Measurements from ENCODE around the gene PROP1. TPM values are rescaled to one million over a fixed set of nuclear protein-coding genes. Genes with fewer than 3 reads are reported as not detected.
"Not testable (repeated sequence)": the region's sequence is repeated elsewhere in the genome, so short reads cannot be mapped to it uniquely, and the experiment has no call there.

The PROP1 gene
- not detected in 2 replicates for total RNA-seq (2014; rRNA removed; shearing (Covaris generic))
- not detected in 2 replicates for total RNA-seq (2022)
- not detected for Bru-seq, nascent RNA
- not detected for BruChase-seq, experiment 1, labeled RNA remaining after a 6-hour chase
- not detected for BruChase-seq, experiment 2, labeled RNA remaining after a 2-hour chase
- long read RNA-seq: 0 reads

DNA sequence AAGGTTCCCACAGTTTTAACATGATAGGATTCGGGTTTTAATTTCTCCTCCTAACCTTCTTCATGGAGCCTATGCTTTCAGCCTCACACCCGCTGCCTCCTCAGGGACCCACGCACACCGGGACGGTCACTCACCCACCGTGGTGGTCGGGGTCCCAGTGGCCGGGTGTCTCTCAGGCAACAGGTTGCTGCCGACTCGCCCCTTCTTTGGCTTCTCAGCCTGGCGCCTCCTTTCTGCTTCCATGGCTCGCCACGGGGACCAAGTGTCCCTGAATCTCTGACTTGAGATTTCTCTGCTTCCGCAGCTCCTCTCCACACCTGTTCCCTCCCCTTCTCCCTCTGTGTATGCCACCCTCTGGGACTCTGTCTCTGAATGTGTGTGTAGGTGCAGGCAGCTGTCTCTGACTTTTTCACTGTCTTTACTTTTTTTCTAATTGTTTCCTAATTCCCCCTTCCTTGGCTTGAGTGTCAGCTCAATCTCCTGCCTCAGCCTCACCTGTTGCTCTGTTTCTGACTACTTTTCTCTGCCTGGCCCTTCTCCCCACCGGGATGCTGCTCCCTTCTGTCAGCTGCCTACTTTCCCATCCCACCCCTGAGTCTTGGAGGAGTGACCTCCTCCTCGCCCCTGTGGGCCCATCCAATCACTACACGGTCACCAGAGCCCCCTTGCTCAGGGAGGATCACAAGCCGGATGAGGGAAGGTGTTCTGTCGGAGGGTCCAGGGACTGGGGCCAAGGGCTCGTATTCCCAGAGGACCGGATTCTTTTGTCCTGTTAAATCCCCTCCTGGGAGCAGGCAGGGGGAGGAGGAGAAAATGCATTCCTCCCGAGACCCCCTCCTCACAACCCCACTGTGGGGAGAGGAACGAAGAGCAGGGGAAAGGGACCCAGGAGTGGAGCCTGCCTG, at the start of gene PROP1:
TSS of gene PROP1 (minus strand) at position 552 of the 905 bp plus-strand sequence. CDS start at position 243, 309 bp downstream.
- ChIA-PET POLR2A (no interaction called here), CTCF (ENCODE audit: unreplicated experiment) (interaction anchor here (0.7 kb wide), 1 partner anchor 506 kb away, joined by 3 read pairs; no protein-coding TSS in a partner anchor)
- Histone ChIP-seq H4K20me1 (ENCODE audit: insufficient read depth, low read length) (no peaks in the 10 kb centered on the region), H3K27ac (ENCODE audit: low read depth, low read length, poor library complexity, severe bottlenecking) (no peak within 1 kb of the TSS), H3K4me3 (ENCODE audit: low read depth, low read length, poor library complexity, severe bottlenecking) (no peak within 1 kb of the TSS), H3K4me2 (ENCODE audit: low read length) (no peak within 1 kb of the TSS), H3K79me2 (ENCODE audit: insufficient read depth, low read depth, low read length) (no peaks in the 10 kb centered on the region), H3K36me3 (ENCODE audit: insufficient read depth, low read length) (no peaks in the 10 kb centered on the region), H3K9me3 (ENCODE audit: low read length) (no peaks in the 10 kb centered on the region), H3K9me2 (ENCODE audit: insufficient read depth, low read length) (no peaks in the 10 kb centered on the region), H2AFZ (ENCODE audit: low read length) (no peak within 1 kb of the TSS), H3K4me1 (ENCODE audit: insufficient read depth, low read length, poor library complexity, severe bottlenecking) (peaks cover 6% of the 10 kb centered on the region)
- intact Hi-C loops (cut with micrococcal nuclease; ENCODE audit: unreplicated experiment): no loop called here
- DNase-seq (ENCODE audit: low spot score): no peak
- no TSS peak for BruUV-seq (replicated peaks)
- TF ChIP-seq, protein P1, sequence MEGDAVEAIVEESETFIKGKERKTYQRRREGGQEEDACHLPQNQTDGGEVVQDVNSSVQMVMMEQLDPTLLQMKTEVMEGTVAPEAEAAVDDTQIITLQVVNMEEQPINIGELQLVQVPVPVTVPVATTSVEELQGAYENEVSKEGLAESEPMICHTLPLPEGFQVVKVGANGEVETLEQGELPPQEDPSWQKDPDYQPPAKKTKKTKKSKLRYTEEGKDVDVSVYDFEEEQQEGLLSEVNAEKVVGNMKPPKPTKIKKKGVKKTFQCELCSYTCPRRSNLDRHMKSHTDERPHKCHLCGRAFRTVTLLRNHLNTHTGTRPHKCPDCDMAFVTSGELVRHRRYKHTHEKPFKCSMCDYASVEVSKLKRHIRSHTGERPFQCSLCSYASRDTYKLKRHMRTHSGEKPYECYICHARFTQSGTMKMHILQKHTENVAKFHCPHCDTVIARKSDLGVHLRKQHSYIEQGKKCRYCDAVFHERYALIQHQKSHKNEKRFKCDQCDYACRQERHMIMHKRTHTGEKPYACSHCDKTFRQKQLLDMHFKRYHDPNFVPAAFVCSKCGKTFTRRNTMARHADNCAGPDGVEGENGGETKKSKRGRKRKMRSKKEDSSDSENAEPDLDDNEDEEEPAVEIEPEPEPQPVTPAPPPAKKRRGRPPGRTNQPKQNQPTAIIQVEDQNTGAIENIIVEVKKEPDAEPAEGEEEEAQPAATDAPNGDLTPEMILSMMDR (conservative IDR thresholded peaks at IDR 0.05; ENCODE audit: low read length): no peak
- no peak for TF ChIP-seq EZH2phosphoT487 (IDR thresholded peaks at IDR 0.05; ENCODE audit: borderline replicate concordance, low read depth, low read length)

DNA sequence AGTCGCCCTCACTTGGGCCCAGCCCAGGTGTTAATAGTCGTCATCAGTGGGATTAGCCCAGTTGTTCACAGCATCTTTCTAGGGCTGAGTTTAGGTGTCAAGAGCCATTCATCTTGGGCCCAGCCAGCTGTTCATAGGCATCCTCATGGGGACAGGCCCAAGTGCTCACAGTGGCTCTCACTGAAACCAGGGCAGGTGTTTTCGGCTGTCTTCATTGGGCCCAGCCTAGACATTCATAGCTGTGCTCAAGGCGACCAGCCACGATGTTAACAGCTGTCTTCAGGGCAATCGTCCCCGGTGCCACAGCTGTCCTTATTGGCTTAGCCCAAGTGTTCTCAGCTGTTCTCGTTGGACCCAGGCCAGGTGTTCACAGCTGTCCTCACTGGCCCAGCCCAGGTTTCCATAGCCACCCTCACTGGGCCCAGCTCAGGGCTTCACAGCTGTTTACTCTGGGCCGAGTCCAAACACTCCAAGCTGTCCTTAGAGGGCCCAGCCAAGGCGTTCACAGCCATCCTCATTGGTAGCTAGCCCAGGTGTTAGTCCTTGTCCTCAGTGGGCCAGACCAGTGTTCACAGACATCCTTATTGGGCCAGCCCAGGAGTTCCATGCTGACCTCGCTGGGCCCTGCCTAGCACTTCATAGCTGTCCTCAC, 23.5 kb upstream of the PROP1 start:
- BruUV-seq (replicated peaks); H3K79me2 ChIP-seq (ENCODE audit: insufficient read depth, low read depth, low read length); H3K27ac ChIP-seq (ENCODE audit: low read depth, low read length, poor library complexity, severe bottlenecking); H3K9me2 ChIP-seq (ENCODE audit: insufficient read depth, low read length); H3K9me3 ChIP-seq (ENCODE audit: low read length); H3K4me3 ChIP-seq (ENCODE audit: low read depth, low read length, poor library complexity, severe bottlenecking); H3K4me1 ChIP-seq (ENCODE audit: insufficient read depth, low read length, poor library complexity, severe bottlenecking); intact Hi-C loops (cut with micrococcal nuclease; ENCODE audit: unreplicated experiment); H4K20me1 ChIP-seq (ENCODE audit: insufficient read depth, low read length); CTCF ChIA-PET (ENCODE audit: unreplicated experiment); H2AFZ ChIP-seq (ENCODE audit: low read length); POLR2A ChIA-PET; DNase-seq (ENCODE audit: low spot score); H3K36me3 ChIP-seq (ENCODE audit: insufficient read depth, low read length); H3K4me2 ChIP-seq (ENCODE audit: low read length): not testable (repeated sequence)

DNA sequence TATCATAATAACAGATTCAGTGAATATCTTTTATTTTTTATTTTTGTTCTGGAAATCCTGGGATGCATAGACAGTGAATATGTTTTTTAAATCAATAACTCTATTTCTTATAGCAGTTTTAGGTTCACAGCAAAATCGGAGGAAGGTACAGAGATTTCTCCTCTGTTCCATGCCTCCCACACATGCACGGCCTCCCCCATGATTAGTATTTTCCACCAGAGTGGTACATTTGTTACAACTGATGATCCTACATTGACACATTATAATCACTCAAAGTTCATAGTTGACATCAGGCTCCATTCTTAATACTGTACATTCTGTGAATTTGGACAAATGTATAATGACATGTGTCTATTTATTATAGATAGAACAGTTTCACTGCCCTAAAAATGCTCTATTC, 16.7 kb upstream of the PROP1 start:
- CTCF ChIA-PET (ENCODE audit: unreplicated experiment); H3K27ac ChIP-seq (ENCODE audit: low read depth, low read length, poor library complexity, severe bottlenecking); DNase-seq (ENCODE audit: low spot score); H3K4me3 ChIP-seq (ENCODE audit: low read depth, low read length, poor library complexity, severe bottlenecking); H3K9me2 ChIP-seq (ENCODE audit: insufficient read depth, low read length); POLR2A ChIA-PET; H3K79me2 ChIP-seq (ENCODE audit: insufficient read depth, low read depth, low read length); H2AFZ ChIP-seq (ENCODE audit: low read length); H4K20me1 ChIP-seq (ENCODE audit: insufficient read depth, low read length); BruUV-seq (replicated peaks); H3K9me3 ChIP-seq (ENCODE audit: low read length); intact Hi-C loops (cut with micrococcal nuclease; ENCODE audit: unreplicated experiment); H3K4me2 ChIP-seq (ENCODE audit: low read length); H3K4me1 ChIP-seq (ENCODE audit: insufficient read depth, low read length, poor library complexity, severe bottlenecking); H3K36me3 ChIP-seq (ENCODE audit: insufficient read depth, low read length): not testable (repeated sequence)

DNA sequence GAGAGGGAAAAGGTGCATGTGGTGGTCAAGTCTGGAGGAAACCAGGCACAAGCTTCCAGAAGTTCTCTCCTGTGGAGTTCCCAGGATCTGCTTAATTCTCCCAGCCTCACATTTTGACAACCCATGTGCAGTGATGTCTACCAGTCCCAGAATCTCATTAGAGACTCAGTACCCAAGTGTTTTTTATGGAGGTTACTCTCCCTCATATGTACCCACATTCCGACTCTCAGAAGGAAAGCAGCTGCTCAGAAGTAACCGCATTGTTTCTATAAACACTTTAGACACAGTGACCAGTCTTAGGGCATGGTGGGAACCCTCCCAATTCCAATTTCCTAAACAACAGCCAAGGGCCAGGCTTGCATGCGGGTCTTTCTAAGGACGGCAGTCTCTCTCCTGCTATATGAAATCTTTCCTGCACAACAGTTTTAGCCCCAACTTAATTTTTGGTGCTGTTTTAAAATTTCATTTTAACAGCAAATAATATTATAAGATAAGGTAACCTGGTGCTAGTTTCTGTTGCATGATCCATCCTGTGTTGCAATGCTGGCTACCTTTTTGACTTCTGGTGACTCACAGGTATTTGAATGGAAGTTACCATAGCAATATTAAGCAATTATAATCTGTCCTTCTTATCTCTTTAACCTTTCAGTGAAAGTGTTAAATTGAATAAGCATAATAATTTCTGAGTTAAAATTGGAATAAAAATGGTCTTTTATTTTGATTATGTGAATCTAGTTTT, 15.9 kb upstream of the PROP1 start:
- H3K27ac ChIP-seq (ENCODE audit: low read depth, low read length, poor library complexity, severe bottlenecking); H3K9me2 ChIP-seq (ENCODE audit: insufficient read depth, low read length); H3K4me2 ChIP-seq (ENCODE audit: low read length); BruUV-seq (replicated peaks); H3K9me3 ChIP-seq (ENCODE audit: low read length); H3K4me1 ChIP-seq (ENCODE audit: insufficient read depth, low read length, poor library complexity, severe bottlenecking); H3K79me2 ChIP-seq (ENCODE audit: insufficient read depth, low read depth, low read length); H2AFZ ChIP-seq (ENCODE audit: low read length); POLR2A ChIA-PET; H3K4me3 ChIP-seq (ENCODE audit: low read depth, low read length, poor library complexity, severe bottlenecking); CTCF ChIA-PET (ENCODE audit: unreplicated experiment); H3K36me3 ChIP-seq (ENCODE audit: insufficient read depth, low read length); H4K20me1 ChIP-seq (ENCODE audit: insufficient read depth, low read length); DNase-seq (ENCODE audit: low spot score); intact Hi-C loops (cut with micrococcal nuclease; ENCODE audit: unreplicated experiment): not testable (repeated sequence)

DNA sequence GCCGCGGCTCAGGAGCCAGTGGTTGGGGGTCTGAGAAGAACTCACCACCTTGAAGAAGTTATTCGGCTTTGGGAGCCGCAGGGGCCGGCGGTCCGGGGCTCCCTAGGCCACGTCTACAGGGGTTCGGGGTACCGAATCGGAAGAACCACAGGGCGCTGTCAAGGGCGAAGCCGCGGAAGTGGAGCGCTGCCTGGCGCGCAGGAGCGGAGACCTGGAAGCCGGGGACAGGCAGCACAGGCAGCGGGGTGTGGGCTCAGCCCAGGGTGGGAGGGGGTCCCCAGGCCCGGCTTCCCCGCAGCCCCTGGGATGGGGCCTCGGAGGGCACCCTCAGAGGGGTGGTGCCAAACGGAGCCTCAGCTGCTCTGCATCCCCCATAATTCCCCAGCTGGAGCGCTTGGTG, 11.2 kb upstream of the PROP1 start:
- CTCF ChIA-PET (ENCODE audit: unreplicated experiment); H3K9me2 ChIP-seq (ENCODE audit: insufficient read depth, low read length); POLR2A ChIA-PET; H4K20me1 ChIP-seq (ENCODE audit: insufficient read depth, low read length); H3K4me1 ChIP-seq (ENCODE audit: insufficient read depth, low read length, poor library complexity, severe bottlenecking); H3K79me2 ChIP-seq (ENCODE audit: insufficient read depth, low read depth, low read length); H3K9me3 ChIP-seq (ENCODE audit: low read length); H3K4me2 ChIP-seq (ENCODE audit: low read length); H3K4me3 ChIP-seq (ENCODE audit: low read depth, low read length, poor library complexity, severe bottlenecking); DNase-seq (ENCODE audit: low spot score); H3K36me3 ChIP-seq (ENCODE audit: insufficient read depth, low read length); H3K27ac ChIP-seq (ENCODE audit: low read depth, low read length, poor library complexity, severe bottlenecking); intact Hi-C loops (cut with micrococcal nuclease; ENCODE audit: unreplicated experiment); H2AFZ ChIP-seq (ENCODE audit: low read length); BruUV-seq (replicated peaks): not testable (repeated sequence)

Measured in OCI-LY7 (cell line).